Stimulated activated CD4-positive, alpha-beta T cell treated with anti-CD3 and anti-CD28 coated beads, Interleukin-4, amount 100 ng/mL, for 1 hour (primary cell): ENCODE measurements around the gene ENO2.
"Not testable (repeated sequence)": the region's sequence is repeated elsewhere in the genome, so short reads cannot be mapped to it uniquely, and the experiment has no call there.

Experiments
- DNase-seq: peaks from one replicate; pipeline ENCODE4 v3.0.0-alpha.2; 2020

ENO2 gene

GRCh38 chr12:6886206-6886999 lies 28.0 kb upstream of the ENO2 start:
- DNase-seq = not testable (repeated sequence)

- no peak for DNase-seq
Measured at GRCh38 chr12:6887460-6887859, 26.9 kb upstream of the ENO2 start.

- no peak for DNase-seq
Measured at GRCh38 chr12:6888360-6888759, 26.0 kb upstream of the ENO2 start.

GRCh38 chr12:6888794-6889193 lies 25.6 kb upstream of the ENO2 start:
- DNase-seq = not testable (repeated sequence)

GRCh38 chr12:6889775-6890573 lies 24.4 kb upstream of the ENO2 start:
- DNase-seq = not testable (repeated sequence)

GRCh38 chr12:6890789-6891645 lies 23.4 kb upstream of the ENO2 start:
- DNase-seq = peak; percentile 99

- no peak for DNase-seq
Measured at GRCh38 chr12:6891646-6892001, 22.8 kb upstream of the ENO2 start.

- DNase-seq = not testable (repeated sequence)
Measured at GRCh38 chr12:6892683-6893082, 21.7 kb upstream of the ENO2 start.

GRCh38 chr12:6894321-6894720 lies 20.1 kb upstream of the ENO2 start:
- DNase-seq = no peak

- no peak for DNase-seq
Measured at GRCh38 chr12:6896846-6897435, 17.4 kb upstream of the ENO2 start.

- no peak for DNase-seq
Measured at GRCh38 chr12:6899427-6899826, 15.0 kb upstream of the ENO2 start.

GRCh38 chr12:6899837-6900519 lies 14.4 kb upstream of the ENO2 start:
- DNase-seq = no peak

GRCh38 chr12:6902448-6902847 lies 11.9 kb upstream of the ENO2 start:
- DNase-seq = no peak

GRCh38 chr12:6903722-6904121 lies 10.7 kb upstream of the ENO2 start:
- DNase-seq = no peak

- peak; percentile 95 for DNase-seq
Measured at GRCh38 chr12:6904280-6905276, 9.8 kb upstream of the ENO2 start, which contains the start of gene LRRC23. LRRC23 (plus strand) TSS chr12:6904822; CDS start chr12:6905634, 812 bp downstream.

- DNase-seq = no peak
Measured at GRCh38 chr12:6905414-6906040, 8.9 kb upstream of the ENO2 start.

GRCh38 chr12:6908141-6908540 lies 6.2 kb upstream of the ENO2 start:
- not testable (repeated sequence) for DNase-seq

- DNase-seq = no peak
Measured at GRCh38 chr12:6909421-6910145, 4.8 kb upstream of the ENO2 start.

- no peak for DNase-seq
Measured at GRCh38 chr12:6912164-6912935, 2.0 kb upstream of the ENO2 start.
